Keratinocyte (primary cell): ENCODE measurements around the gene DAPK1.

Source experiments
- EZH2 ChIP-seq: IDR thresholded peaks from one replicate; pipeline ENCODE4 v1.6.1; 2012; ENCODE audit warnings: inconsistent platforms, mild to moderate bottlenecking, low read length, moderate library complexity
- TF ChIP-seq, protein P1 (sequence below), 3 experiments: IDR thresholded peaks in 1 of 3; conservative IDR thresholded peaks in 1 of 3; optimal IDR thresholded peaks in 1 of 3; 2 replicates in 2 of 3; 3 replicates in 1 of 3; pipeline versions ENCODE3 to v1.5.1; 2011; ENCODE audit warnings: low read length in 3 of 3, mild to moderate bottlenecking in 3 of 3, moderate library complexity in 2 of 3, control low read depth in 1 of 3, inconsistent platforms in 1 of 3; ENCODE audit not compliant: insufficient read depth in 2 of 3; ENCODE audit errors: extremely low read depth in 1 of 3

DNA sequence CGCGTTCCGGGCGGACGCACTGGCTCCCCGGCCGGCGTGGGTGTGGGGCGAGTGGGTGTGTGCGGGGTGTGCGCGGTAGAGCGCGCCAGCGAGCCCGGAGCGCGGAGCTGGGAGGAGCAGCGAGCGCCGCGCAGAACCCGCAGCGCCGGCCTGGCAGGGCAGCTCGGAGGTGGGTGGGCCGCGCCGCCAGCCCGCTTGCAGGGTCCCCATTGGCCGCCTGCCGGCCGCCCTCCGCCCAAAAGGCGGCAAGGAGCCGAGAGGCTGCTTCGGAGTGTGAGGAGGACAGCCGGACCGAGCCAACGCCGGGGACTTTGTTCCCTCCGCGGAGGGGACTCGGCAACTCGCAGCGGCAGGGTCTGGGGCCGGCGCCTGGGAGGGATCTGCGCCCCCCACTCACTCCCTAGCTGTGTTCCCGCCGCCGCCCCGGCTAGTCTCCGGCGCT is at the start of gene DAPK1:
- TF ChIP-seq, protein P1, sequence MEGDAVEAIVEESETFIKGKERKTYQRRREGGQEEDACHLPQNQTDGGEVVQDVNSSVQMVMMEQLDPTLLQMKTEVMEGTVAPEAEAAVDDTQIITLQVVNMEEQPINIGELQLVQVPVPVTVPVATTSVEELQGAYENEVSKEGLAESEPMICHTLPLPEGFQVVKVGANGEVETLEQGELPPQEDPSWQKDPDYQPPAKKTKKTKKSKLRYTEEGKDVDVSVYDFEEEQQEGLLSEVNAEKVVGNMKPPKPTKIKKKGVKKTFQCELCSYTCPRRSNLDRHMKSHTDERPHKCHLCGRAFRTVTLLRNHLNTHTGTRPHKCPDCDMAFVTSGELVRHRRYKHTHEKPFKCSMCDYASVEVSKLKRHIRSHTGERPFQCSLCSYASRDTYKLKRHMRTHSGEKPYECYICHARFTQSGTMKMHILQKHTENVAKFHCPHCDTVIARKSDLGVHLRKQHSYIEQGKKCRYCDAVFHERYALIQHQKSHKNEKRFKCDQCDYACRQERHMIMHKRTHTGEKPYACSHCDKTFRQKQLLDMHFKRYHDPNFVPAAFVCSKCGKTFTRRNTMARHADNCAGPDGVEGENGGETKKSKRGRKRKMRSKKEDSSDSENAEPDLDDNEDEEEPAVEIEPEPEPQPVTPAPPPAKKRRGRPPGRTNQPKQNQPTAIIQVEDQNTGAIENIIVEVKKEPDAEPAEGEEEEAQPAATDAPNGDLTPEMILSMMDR (optimal IDR thresholded peaks at IDR 0.05 in 1 of 3, IDR thresholded peaks at IDR 0.05 in 1 of 3, conservative IDR thresholded peaks at IDR 0.05 in 1 of 3; ENCODE audit: extremely low read depth in 1 of 3, insufficient read depth in 2 of 3, low read length in 3 of 3): peak in 2 of 3 experiments; percentile 15 to 28
- peak; percentile 3 for TF ChIP-seq EZH2
